Loucy (cell line): Measurements from ENCODE around the gene TRAPPC6A.

Source experiments
- H2AFZ ChIP-seq: fragments of 200-600 bp; sonication (generic); 2 replicates; pipeline ENCODE4 v1.6.0; 2016; ENCODE audit warnings: antibody characterized with exemption, mild to moderate bottlenecking, low read length, moderate library complexity
- H3F3A ChIP-seq: fragments of 200-600 bp; 2 replicates; pipeline ENCODE4 v1.6.0; 2016; ENCODE audit warnings: antibody characterized with exemption, low read depth, mild to moderate bottlenecking
- H3K27me3 ChIP-seq: fragments of 200-600 bp; sonication (generic); 2 replicates; pipeline ENCODE4 v1.6.1; 2014; ENCODE audit warnings: low read length, mild to moderate bottlenecking; ENCODE audit not compliant: insufficient read depth, poor library complexity, severe bottlenecking
- H3K36me3 ChIP-seq: fragments of 200-600 bp; sonication (generic); 2 replicates; pipeline ENCODE4 v1.6.1; 2016; ENCODE audit warnings: low read length; ENCODE audit not compliant: insufficient read depth
- H3K4me1 ChIP-seq: fragments of 200-600 bp; sonication (generic); 2 replicates; pipeline ENCODE4 v1.5.1; 2014; ENCODE audit warnings: low read length, mild to moderate bottlenecking; ENCODE audit not compliant: insufficient read depth, poor library complexity, severe bottlenecking
- H3K4me2 ChIP-seq: fragments of 200-600 bp; sonication (generic); 2 replicates; pipeline ENCODE4 v1.6.0; 2014; ENCODE audit warnings: antibody characterized with exemption, low read length, low read depth, mild to moderate bottlenecking; ENCODE audit not compliant: poor library complexity, severe bottlenecking
- H3K4me3 ChIP-seq: fragments of 200-600 bp; sonication (generic); 2 replicates; pipeline ENCODE4 v1.5.1; 2014; ENCODE audit warnings: low read length, mild to moderate bottlenecking, mixed read lengths; ENCODE audit not compliant: poor library complexity, severe bottlenecking
- H3K79me2 ChIP-seq: fragments of 200-600 bp; sonication (generic); 2 replicates; pipeline ENCODE4 v1.6.1; 2014; ENCODE audit warnings: low read length; ENCODE audit not compliant: insufficient read depth
- H3K9ac ChIP-seq: fragments of 200-600 bp; sonication (generic); 2 replicates; pipeline ENCODE4 v1.6.0; 2014; ENCODE audit warnings: mild to moderate bottlenecking, low read depth, low read length, moderate library complexity; ENCODE audit not compliant: poor library complexity, severe bottlenecking
- H3K9me2 ChIP-seq: fragments of 200-600 bp; sonication (generic); replicated peaks from 2 replicates; pipeline ENCODE4 v1.6.1; 2016; ENCODE audit warnings: low read depth, low read length, mixed read lengths
- H3K9me3 ChIP-seq: fragments of 200-600 bp; sonication (generic); 2 replicates; pipeline ENCODE4 v1.6.1; 2014; ENCODE audit warnings: mild to moderate bottlenecking, antibody characterized with exemption, low read length, low read depth; ENCODE audit not compliant: insufficient read depth
- H4K20me1 ChIP-seq: fragments of 200-600 bp; sonication (generic); 2 replicates; pipeline ENCODE4 v1.6.0; 2014; ENCODE audit warnings: antibody characterized with exemption, low read length, mild to moderate bottlenecking; ENCODE audit not compliant: insufficient read depth, poor library complexity, severe bottlenecking
- CTCF ChIP-seq: fragments of 200-600 bp; sonication (generic); conservative IDR thresholded peaks from 2 replicates; pipeline ENCODE4 v1.5.1; 2014; ENCODE audit warnings: mild to moderate bottlenecking, antibody characterized with exemption, low read length
- EZH2phosphoT487 ChIP-seq: fragments of 200-600 bp; IDR thresholded peaks from 2 replicates; pipeline ENCODE4 v1.6.1; 2018; ENCODE audit warnings: antibody characterized with exemption, mild to moderate bottlenecking, moderate library complexity, borderline replicate concordance

TRAPPC6A gene

GRCh38 chr19:45172173-45172572 lies 5.9 kb downstream of the TRAPPC6A start:
- no peak overlapping the region for H3K4me3 ChIP-seq
- H4K20me1 ChIP-seq, result no peaks in the 10 kb centered on the region
- H3K79me2 ChIP-seq, result peaks cover 7% of the 10 kb centered on the region; the same call in 1 of the 2 replicates
- no peaks in the 10 kb centered on the region for H3K9me2 ChIP-seq
- H2AFZ ChIP-seq, result no peak overlapping the region; the same call in 1 of the 2 replicates
- H3K9me3 ChIP-seq, result no peaks in the 10 kb centered on the region
- H3K27me3 ChIP-seq, result no peaks in the 10 kb centered on the region
- peaks cover 22% of the 10 kb centered on the region for H3K4me1 ChIP-seq
- TF ChIP-seq EZH2phosphoT487 (no peak), CTCF (no peak)
- peak overlapping the region; percentile 54 for H3K9ac ChIP-seq
- peak overlapping the region; percentile 54 for H3K4me2 ChIP-seq
- H3K36me3 ChIP-seq, result no peaks in the 10 kb centered on the region
- H3F3A ChIP-seq, result no peaks in the 10 kb centered on the region

GRCh38 chr19:45171211-45171623 lies 6.8 kb downstream of the TRAPPC6A start:
- H3K27me3 ChIP-seq, result no peaks in the 10 kb centered on the region
- no peaks in the 10 kb centered on the region for H3K9me2 ChIP-seq
- H4K20me1 ChIP-seq, result no peaks in the 10 kb centered on the region
- H2AFZ ChIP-seq, result no peak overlapping the region
- TF ChIP-seq CTCF (no peak), EZH2phosphoT487 (no peak)
- peaks cover 22% of the 10 kb centered on the region for H3K4me1 ChIP-seq
- no peak overlapping the region for H3K4me3 ChIP-seq
- H3K79me2 ChIP-seq, result no peaks in the 10 kb centered on the region
- peak overlapping the region; percentile 22 for H3K4me2 ChIP-seq
- H3K9me3 ChIP-seq, result no peaks in the 10 kb centered on the region
- no peak overlapping the region for H3K9ac ChIP-seq
- H3K36me3 ChIP-seq, result no peaks in the 10 kb centered on the region
- H3F3A ChIP-seq, result no peaks in the 10 kb centered on the region

- TF ChIP-seq CTCF (no peak), EZH2phosphoT487 (no peak)
- Histone ChIP-seq H3K27me3 (no peaks in the 10 kb centered on the region), H4K20me1 (no peaks in the 10 kb centered on the region), H3K4me2 (peak overlapping the region; percentile 22), H3K4me3 (no peak overlapping the region), H3K9me3 (no peaks in the 10 kb centered on the region), H3K79me2 (no peaks in the 10 kb centered on the region), H3K9ac (no peak overlapping the region), H3F3A (no peaks in the 10 kb centered on the region), H3K4me1 (peaks cover 22% of the 10 kb centered on the region), H2AFZ (no peak overlapping the region), H3K36me3 (no peaks in the 10 kb centered on the region), H3K9me2 (no peaks in the 10 kb centered on the region)
Observed at GRCh38 chr19:45170146-45171106, 7.6 kb downstream of the TRAPPC6A start.
